K562 (cell line): ENCODE measurements around the gene LRRC47. TPM values are rescaled to one million over a fixed set of nuclear protein-coding genes. Genes with fewer than 3 reads are reported as not detected.

Experiments used
- ATAC-seq: fragments of 200-7000 bp; cut with Tn5 transposase; 3 replicates; pipeline ENCODE4 v1.9.1; 2020; ENCODE audit warnings: moderate library complexity
- BruUV-seq: library from RNA; stranded (reverse); fragments of 400-500 nt; replicated peaks from 2 replicates; lab custom pipeline; 2021; lab: Mats Ljungman, UMichigan
- CTCF ChIA-PET: fragments of 300-600 bp; formaldehyde crosslinking; extraction: SDS; loops from one replicate; lab custom pipeline; 2021; ENCODE audit warnings: low intra/inter-chr PET ratio; lab: Yijun Ruan, JAX
- POLR2A ChIA-PET: fragments of 300-600, 350-650 bp; sonication (Branson Sonifier 250); formaldehyde crosslinking; extraction: SDS; loops from one replicate; lab custom pipeline; 2021; ENCODE audit warnings: antibody characterized with exemption, inconsistent platforms; lab: Yijun Ruan, JAX
- DNase-seq, 4 experiments: peaks; one replicate each; pipeline versions ENCODE4 v3.0.0 to v3.0.0-alpha.2; 2011 to 2018; ENCODE audit warnings: low spot score in 3 of 4, mixed read lengths in 3 of 4; ENCODE audit errors: extremely low read depth in 1 of 4
- FAIRE-seq: peaks from 2 replicates; lab custom pipeline; 2011; peaks lifted over from hg19 to GRCh38; lab: Jason Lieb, UNC
- H2AFZ ChIP-seq: 2 replicates; pipeline ENCODE4 v1.6.0; 2011; ENCODE audit warnings: low read depth, low read length, control low read depth, inconsistent platforms
- H3K27ac ChIP-seq: fragments of 200-600 bp; 3 replicates; pipeline ENCODE4 v1.8.0; 2011; ENCODE audit warnings: low read depth, mild to moderate bottlenecking, control low read depth, inconsistent platforms, low read length, moderate library complexity, mixed read lengths; ENCODE audit errors: extremely low read depth
- H3K27me3 ChIP-seq, 2 experiments: fragments of 300-600 bp in 1 of 2; 2 replicates in 1 of 2; 3 replicates in 1 of 2; pipeline versions ENCODE4 v1.6.0 to v1.8.0; 2011; ENCODE audit warnings: inconsistent platforms in 2 of 2, low read length in 2 of 2, mild to moderate bottlenecking in 1 of 2, mixed read lengths in 1 of 2, moderate library complexity in 1 of 2; ENCODE audit not compliant: control insufficient read depth in 2 of 2, insufficient read depth in 2 of 2
- H3K36me3 ChIP-seq: fragments of 300-600 bp; 3 replicates; pipeline ENCODE4 v1.8.0; 2011; ENCODE audit warnings: mild to moderate bottlenecking, low read length, inconsistent platforms; ENCODE audit not compliant: control insufficient read depth, insufficient read depth
- H3K4me1 ChIP-seq, 2 experiments: fragments of 200-600 bp in 1 of 2; replicated peaks in 1 of 2; 2 replicates in 1 of 2; 3 replicates in 1 of 2; pipeline versions ENCODE4 v1.5.1 to v1.8.0; 2011; ENCODE audit warnings: inconsistent platforms in 2 of 2, low read length in 2 of 2, mild to moderate bottlenecking in 1 of 2, mixed read lengths in 1 of 2, moderate library complexity in 1 of 2; ENCODE audit not compliant: control insufficient read depth in 2 of 2, insufficient read depth in 2 of 2
- H3K4me2 ChIP-seq: 2 replicates; pipeline ENCODE4 v1.6.1; 2011; ENCODE audit warnings: low read length, control low read depth, inconsistent platforms, mixed read lengths; ENCODE audit not compliant: insufficient read depth
- H3K4me3 ChIP-seq: fragments of 200-600 bp; sonication (generic), shearing (Covaris generic); 2 replicates; pipeline ENCODE4 v1.5.1; 2016; ENCODE audit warnings: control low read depth, inconsistent platforms
- H3K79me2 ChIP-seq: fragments of 200-600 bp; 3 replicates; pipeline ENCODE4 v1.8.0; 2011; ENCODE audit warnings: low read length, inconsistent platforms; ENCODE audit not compliant: control insufficient read depth, insufficient read depth
- H3K9ac ChIP-seq, 2 experiments: 2 replicates each; pipeline versions ENCODE4 v1.6.0 to v1.6.1; 2011; ENCODE audit warnings: low read depth in 2 of 2, low read length in 2 of 2, control low read depth in 1 of 2, inconsistent platforms in 1 of 2, mild to moderate bottlenecking in 1 of 2, mixed read lengths in 1 of 2; ENCODE audit not compliant: insufficient read depth in 1 of 2
- H3K9me1 ChIP-seq: one replicate; pipeline ENCODE4 v1.6.0; 2011; ENCODE audit warnings: inconsistent platforms, mild to moderate bottlenecking, low read length, moderate library complexity; ENCODE audit not compliant: control insufficient read depth, insufficient read depth
- H3K9me3 ChIP-seq: replicated peaks from 2 replicates; pipeline ENCODE4 v1.5.1; 2011; ENCODE audit warnings: low read depth, low read length, inconsistent platforms; ENCODE audit not compliant: control insufficient read depth, insufficient read depth
- H4K20me1 ChIP-seq: replicated peaks from 2 replicates; pipeline ENCODE4 v1.6.1; 2011; ENCODE audit warnings: low read length, inconsistent platforms, mixed read lengths; ENCODE audit not compliant: control insufficient read depth, insufficient read depth
- ARID4B ChIP-seq: sonication (generic); formaldehyde crosslinking; IDR thresholded peaks from 2 replicates; pipeline ENCODE4 v1.8.0; 2022; ENCODE audit warnings: mild to moderate bottlenecking, missing genetic modification reagents
- POLR2G ChIP-seq: fragments of 200-400 bp; formaldehyde crosslinking; IDR thresholded peaks from 2 replicates; pipeline ENCODE4 v1.6.1; 2017; ENCODE audit warnings: low read depth, mild to moderate bottlenecking, antibody characterized with exemption, low read length, moderate library complexity
- RBFOX2 ChIP-seq: fragments of 200-400 bp; formaldehyde crosslinking; IDR thresholded peaks from 2 replicates; pipeline ENCODE4 v1.6.1; 2017; ENCODE audit warnings: low read depth, mild to moderate bottlenecking, low read length, moderate library complexity
- RBM25 ChIP-seq: fragments of 200-400 bp; formaldehyde crosslinking; IDR thresholded peaks from 2 replicates; pipeline ENCODE4 v1.6.1; 2018; ENCODE audit warnings: low read length, low read depth, moderate library complexity; ENCODE audit not compliant: severe bottlenecking
- ZNF76 ChIP-seq: fragments of 250-450 bp; sonication (Bioruptor Pico); IDR thresholded peaks from 2 replicates; pipeline ENCODE4 v1.4.0; 2020; ENCODE audit warnings: mild to moderate bottlenecking, moderate library complexity, borderline replicate concordance
- WGBS: fragments of 100-300 bp; shearing (Covaris generic); methylation state at CpG from one replicate; pipeline ENCODE4 v1.1.6; 2016; ENCODE audit warnings: low coverage, mixed read lengths; ENCODE audit not compliant: insufficient coverage; ENCODE audit errors: missing lambda C conversion rate; 5-methylcytosine and 5-hydroxymethylcytosine counted together
- in situ Hi-C: fragments of 300-500 bp; cut with MboI; formaldehyde crosslinking; loops from 4 replicates; pipeline ENCODE4 v1.15.0; 2018; ENCODE audit warnings: inconsistent platforms, mixed read lengths
- intact Hi-C: fragments of 100-400 bp; cut with micrococcal nuclease; formaldehyde crosslinking; loops from 2 replicates; pipeline ENCODE4 v1.14.2; 2022
- polyA plus RNA-seq, 8 experiments: library from polyadenylated mRNA; depleted of rRNA in 4 of 8; stranded (reverse) in 5 of 8; unstranded in 3 of 8; fragments of >200 nt; fragmentation: Nextera tagmentation in 2 of 8; fragmentation: Illumina TruSeq in 1 of 8; extraction: Ambion mirVana in 2 of 8; extraction: Trizol in 1 of 8; gene quantifications; 2 replicates each; pipeline versions ENCODE4 v1.2.1 to v1.2.3, GENCODE V29; 2011 to 2014; ENCODE audit warnings: inconsistent platforms in 1 of 8, missing spikeins in 1 of 8
- total RNA-seq, 7 experiments: library from RNA; depleted of rRNA in 6 of 7; stranded (reverse); fragments of >200 nt in 6 of 7; fragmentation: Illumina TruSeq in 2 of 7; extraction: Trizol in 2 of 7; gene quantifications; 2 replicates each; pipeline versions ENCODE4 v1.2.1 to v1.2.3, GENCODE V29; 2011 to 2021; ENCODE audit warnings: low replicate concordance in 1 of 7

LRRC47 gene
- total and polyA plus RNA-seq, 9 of the 15 experiments (the other 6 are each of a cell fraction or from before 2014, with no cell fraction given), result 4.6 to 68.0 (median 35.9) TPM

GRCh38 chr1:3787349-3787715 lies 9.0 kb downstream of the LRRC47 start (continued):
- no peak for TF ChIP-seq ARID4B

- FAIRE-seq, result no peak
- H3K27ac ChIP-seq, result no peak overlapping the region
- peaks cover 39% of the 10 kb centered on the region for H3K79me2 ChIP-seq
- no peak overlapping the region for H3K4me2 ChIP-seq
- peak overlapping the region in 1 of 2 experiments; percentile 32; a peak in 1 of 4 replicates for H3K9ac ChIP-seq
- ATAC-seq, result no peak
- peaks cover 0 to 43% of the 10 kb centered on the region in 2 experiments; a peak in 2 of 5 replicates for H3K4me1 ChIP-seq
- DNase-seq, result no peak
- TF ChIP-seq RBFOX2 (peak; percentile 49; the same call in 1 of the 2 replicates), ZNF76 (CRISPR knock-in tag) (no peak), RBM25 (no peak), POLR2G (peak; percentile 72)
- H3K4me3 ChIP-seq, result no peak overlapping the region
- no peaks in the 10 kb centered on the region for H3K9me1 ChIP-seq
- intact Hi-C loops (no loop called here), in situ Hi-C loops (no loop called here)
- no TSS peak for BruUV-seq
- H4K20me1 ChIP-seq, result peaks cover 7% of the 10 kb centered on the region; the same call in 1 of the 2 replicates
- H3K36me3 ChIP-seq, result peaks cover 94% of the 10 kb centered on the region
- ChIA-PET POLR2A (interaction anchor here (0.7 to 1.8 kb wide), 4 partner anchors 9 to 17 kb away, joined by 3 to 4 read pairs (median 3); no protein-coding TSS in a partner anchor), CTCF (no interaction called here)
- WGBS, result 98% methylated on average over 41 of the region's 45 CpGs
- no peaks in the 10 kb centered on the region for H3K9me3 ChIP-seq
- no peak overlapping the region for H2AFZ ChIP-seq
- no peaks in the 10 kb centered on the region for H3K27me3 ChIP-seq
These were observed 9.6 kb downstream of the LRRC47 start for GRCh38 chr1:3786468-3787348.
